GM12878 (cell line): ENCODE measurements around the gene AFTPH. TPM values are rescaled to one million over a fixed set of nuclear protein-coding genes. Genes with fewer than 3 reads are reported as not detected.
A peak's percentile ranks its signal among the peaks of the same experiment; 100 is the strongest.

ENCODE experiments used
- BACH1 ChIP-seq: fragments of 450-650 bp; IDR thresholded peaks from 2 replicates; pipeline ENCODE4 v1.6.1; 2017; ENCODE audit warnings: mild to moderate bottlenecking, borderline replicate concordance
- BCLAF1 ChIP-seq: fragments of 450-650 bp; IDR thresholded peaks from 2 replicates; pipeline ENCODE4 v1.6.1; 2017; ENCODE audit warnings: antibody characterized with exemption, mild to moderate bottlenecking, moderate library complexity
- BMI1 ChIP-seq: fragments of 450-650 bp; IDR thresholded peaks from 2 replicates; pipeline ENCODE4 v1.6.1; 2016; ENCODE audit warnings: mild to moderate bottlenecking, moderate library complexity, borderline replicate concordance
- CEBPZ ChIP-seq: fragments of 150-350 bp; IDR thresholded peaks from 2 replicates; pipeline ENCODE4 v1.6.1; 2016; ENCODE audit warnings: low read depth, low read length
- CREM ChIP-seq: IDR thresholded peaks from 2 replicates; pipeline ENCODE4 v1.6.1; 2014; ENCODE audit warnings: antibody characterized with exemption, low read depth
- E2F4 ChIP-seq: IDR thresholded peaks from 2 replicates; pipeline ENCODE4 v1.6.1; 2012; ENCODE audit warnings: low read depth, low read length, improper control_type of control experiment
- GABPA ChIP-seq: IDR thresholded peaks from 2 replicates; pipeline ENCODE4 v1.6.1; 2014; ENCODE audit warnings: antibody characterized with exemption, low read depth, mild to moderate bottlenecking, inconsistent platforms
- IKZF2 ChIP-seq, 2 experiments: fragments of 450-650 bp; IDR thresholded peaks; 2 replicates each; pipeline ENCODE4 v1.6.1; 2017; ENCODE audit warnings: mild to moderate bottlenecking in 2 of 2, moderate library complexity in 2 of 2
- IRF3 ChIP-seq: fragments of 450-650 bp; IDR thresholded peaks from 2 replicates; pipeline ENCODE4 v1.6.1; 2014; ENCODE audit warnings: mild to moderate bottlenecking
- JUNB ChIP-seq: IDR thresholded peaks from 2 replicates; pipeline ENCODE4 v1.6.1; 2016; ENCODE audit warnings: antibody characterized with exemption, mild to moderate bottlenecking
- NKRF ChIP-seq: fragments of 450-650 bp; conservative IDR thresholded peaks from 2 replicates; pipeline ENCODE4 v1.6.1; 2017; ENCODE audit warnings: mild to moderate bottlenecking, moderate library complexity
- NR2C2 ChIP-seq: IDR thresholded peaks from 2 replicates; pipeline ENCODE4 v1.6.1; 2011; ENCODE audit warnings: borderline replicate concordance, low read depth; ENCODE audit not compliant: control insufficient read depth, insufficient read length
- PKNOX1 ChIP-seq: fragments of 450-650 bp; IDR thresholded peaks from 2 replicates; pipeline ENCODE4 v1.6.1; 2016; ENCODE audit warnings: mild to moderate bottlenecking
- ZBED1 ChIP-seq: IDR thresholded peaks from 2 replicates; pipeline ENCODE4 v1.6.1; 2016; ENCODE audit warnings: borderline replicate concordance
- ZNF384 ChIP-seq: IDR thresholded peaks from 2 replicates; pipeline ENCODE4 v1.6.1; 2012; ENCODE audit warnings: low read depth, mild to moderate bottlenecking, low read length, improper control_type of control experiment, borderline replicate concordance
- polyA plus RNA-seq, 11 experiments: library from polyadenylated mRNA; depleted of rRNA in 4 of 11; unstranded in 6 of 11; stranded (reverse) in 5 of 11; fragments of >200 nt; fragmentation: Nextera tagmentation in 4 of 11; fragmentation: Illumina TruSeq in 1 of 11; extraction: Ambion mirVana in 4 of 11; extraction: Trizol in 1 of 11; gene quantifications; 1 replicate in 1 of 11; 2 replicates in 10 of 11; pipeline versions ENCODE4 v1.2.1 to v1.2.3, GENCODE V29; 2011 to 2016; ENCODE audit warnings: inconsistent platforms in 2 of 11, missing spikeins in 2 of 11, low read depth in 1 of 11
- total RNA-seq, 4 experiments: library from RNA; depleted of rRNA in 3 of 4; stranded (reverse); fragments of >200 nt in 3 of 4; fragmentation: Illumina TruSeq in 1 of 4; extraction: Trizol in 1 of 4; gene quantifications; 2 replicates each; pipeline versions ENCODE4 v1.2.1 to v1.2.3, GENCODE V29; 2013 to 2021

AFTPH gene
- total and polyA plus RNA-seq, 10 of the 15 experiments (the other 5 are each of a cell fraction or from before 2014, with no cell fraction given) = 25.6 to 77.3 (median 39.5) TPM

- TF ChIP-seq BCLAF1 (0 out of 2 replicates have a peak, but pooled peaks have one; percentile 41), IRF3 (no peak), PKNOX1 (no peak), BACH1 (peak; percentile 77), NR2C2 (no peak), CREM (no peak), E2F4 (no peak), JUNB (no peak), IKZF2 (IDR thresholded peaks at IDR 0.05) (no peak), NKRF (no peak; the same call in none of the 2 replicates), CEBPZ (no peak), ZBED1 (no peak), GABPA (no peak), ZNF384 (no peak), BMI1 (no peak)
Measured at GRCh38 chr2:64609227-64609941, 85.3 kb downstream of the AFTPH start (continued).
